Measurements from ENCODE around the gene LRRC36. TPM values are rescaled to one million over a fixed set of nuclear protein-coding genes. Genes with fewer than 3 reads are reported as not detected.
A peak's percentile ranks its signal among the peaks of the same experiment; 100 is the strongest.

The LRRC36 gene
- total and polyA plus RNA-seq, 2 of the 13 experiments (the other 11 are each of a cell fraction or from before 2014, with no cell fraction given), result 0.12 to 0.15 TPM

GRCh38 chr16:67430977-67431774 lies 104.6 kb downstream of the LRRC36 start, which contains the start of gene HSD11B2 (continued):
- no peak for TF ChIP-seq ESRRA (CRISPR knock-in tag; IDR thresholded peaks at IDR 0.05; ENCODE audit: low read depth)
- peak; percentile 76 for TF ChIP-seq AGO2 (optimal IDR thresholded peaks at IDR 0.05; ENCODE audit: low read depth, low read length)
- 0 out of 2 replicates have a peak, but pooled peaks have one; percentile 6 for TF ChIP-seq GATAD1 (CRISPR knock-in tag; IDR thresholded peaks at IDR 0.05)
- TF ChIP-seq ARNT2 (CRISPR knock-in tag; IDR thresholded peaks at IDR 0.05; ENCODE audit: low read depth), result 0 out of 2 replicates have a peak, but pooled peaks have one; percentile 29
- peak; percentile 41; the same call in 1 of the 2 replicates for TF ChIP-seq HNRNPL (IDR thresholded peaks at IDR 0.05; ENCODE audit: low read depth, low read length)
- 0 out of 2 replicates have a peak, but pooled peaks have one; percentile 13 for TF ChIP-seq ZBTB38 (CRISPR knock-in tag; IDR thresholded peaks at IDR 0.05)
- TF ChIP-seq ZNF354B (CRISPR knock-in tag; IDR thresholded peaks at IDR 0.05), result no peak
- TF ChIP-seq HES4 (CRISPR knock-in tag; IDR thresholded peaks at IDR 0.05; ENCODE audit: borderline replicate concordance), result peak; percentile 63; the same call in 1 of the 2 replicates
- no peak for TF ChIP-seq BHLHE40 (IDR thresholded peaks at IDR 0.05; ENCODE audit: low read length)
- no peak; the same call in none of the 2 replicates for TF ChIP-seq ZMYM4 (CRISPR knock-in tag; IDR thresholded peaks at IDR 0.05)
- no peak for TF ChIP-seq NR3C1 (CRISPR knock-in tag; IDR thresholded peaks at IDR 0.05)
- no peak for TF ChIP-seq TCF7 (IDR thresholded peaks at IDR 0.05; ENCODE audit: low read depth)
- 0 out of 2 replicates have a peak, but pooled peaks have one; percentile 38 for TF ChIP-seq ZNF547 (CRISPR knock-in tag; IDR thresholded peaks at IDR 0.05)
- TF ChIP-seq ZNF333 (CRISPR knock-in tag; IDR thresholded peaks at IDR 0.05; ENCODE audit: borderline replicate concordance), result 0 out of 2 replicates have a peak, but pooled peaks have one; percentile 28
- TF ChIP-seq ZNF570 (CRISPR knock-in tag; IDR thresholded peaks at IDR 0.05; ENCODE audit: borderline replicate concordance), result no peak
- TF ChIP-seq, protein P1, sequence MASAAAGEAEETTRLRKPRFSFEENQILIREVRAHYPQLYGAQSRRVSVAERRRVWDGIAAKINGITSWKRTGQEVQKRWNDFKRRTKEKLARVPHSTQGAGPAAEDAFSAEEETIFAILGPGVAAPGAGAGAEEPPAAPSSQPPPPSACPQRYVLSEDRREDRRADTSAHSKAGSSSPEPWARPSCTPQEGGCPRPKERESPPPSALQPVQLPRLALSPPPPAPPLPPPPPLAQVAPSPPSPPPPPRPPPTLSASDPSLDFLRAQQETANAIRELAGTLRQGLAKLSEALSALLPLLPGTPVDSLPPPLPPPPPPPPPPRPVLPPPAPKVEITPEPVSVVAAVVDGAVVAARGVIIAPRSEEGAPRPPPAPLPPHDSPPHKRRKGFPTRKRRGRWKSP (CRISPR knock-in tag; IDR thresholded peaks at IDR 0.05), result no peak; the same call in 1 of the 2 replicates
- no peak for TF ChIP-seq TP53 (CRISPR knock-in tag; conservative IDR thresholded peaks at IDR 0.05)
- TF ChIP-seq, protein P2, sequence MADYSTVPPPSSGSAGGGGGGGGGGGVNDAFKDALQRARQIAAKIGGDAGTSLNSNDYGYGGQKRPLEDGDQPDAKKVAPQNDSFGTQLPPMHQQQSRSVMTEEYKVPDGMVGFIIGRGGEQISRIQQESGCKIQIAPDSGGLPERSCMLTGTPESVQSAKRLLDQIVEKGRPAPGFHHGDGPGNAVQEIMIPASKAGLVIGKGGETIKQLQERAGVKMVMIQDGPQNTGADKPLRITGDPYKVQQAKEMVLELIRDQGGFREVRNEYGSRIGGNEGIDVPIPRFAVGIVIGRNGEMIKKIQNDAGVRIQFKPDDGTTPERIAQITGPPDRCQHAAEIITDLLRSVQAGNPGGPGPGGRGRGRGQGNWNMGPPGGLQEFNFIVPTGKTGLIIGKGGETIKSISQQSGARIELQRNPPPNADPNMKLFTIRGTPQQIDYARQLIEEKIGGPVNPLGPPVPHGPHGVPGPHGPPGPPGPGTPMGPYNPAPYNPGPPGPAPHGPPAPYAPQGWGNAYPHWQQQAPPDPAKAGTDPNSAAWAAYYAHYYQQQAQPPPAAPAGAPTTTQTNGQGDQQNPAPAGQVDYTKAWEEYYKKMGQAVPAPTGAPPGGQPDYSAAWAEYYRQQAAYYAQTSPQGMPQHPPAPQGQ (CRISPR knock-in tag; IDR thresholded peaks at IDR 0.05; ENCODE audit: borderline replicate concordance), result no peak
- no peak for TF ChIP-seq ZNF101 (CRISPR knock-in tag; IDR thresholded peaks at IDR 0.05; ENCODE audit: borderline replicate concordance, low read depth)
- peak; percentile 83 for TF ChIP-seq RAD21 (CRISPR knock-in tag; IDR thresholded peaks at IDR 0.05)
- TF ChIP-seq, protein P3, sequence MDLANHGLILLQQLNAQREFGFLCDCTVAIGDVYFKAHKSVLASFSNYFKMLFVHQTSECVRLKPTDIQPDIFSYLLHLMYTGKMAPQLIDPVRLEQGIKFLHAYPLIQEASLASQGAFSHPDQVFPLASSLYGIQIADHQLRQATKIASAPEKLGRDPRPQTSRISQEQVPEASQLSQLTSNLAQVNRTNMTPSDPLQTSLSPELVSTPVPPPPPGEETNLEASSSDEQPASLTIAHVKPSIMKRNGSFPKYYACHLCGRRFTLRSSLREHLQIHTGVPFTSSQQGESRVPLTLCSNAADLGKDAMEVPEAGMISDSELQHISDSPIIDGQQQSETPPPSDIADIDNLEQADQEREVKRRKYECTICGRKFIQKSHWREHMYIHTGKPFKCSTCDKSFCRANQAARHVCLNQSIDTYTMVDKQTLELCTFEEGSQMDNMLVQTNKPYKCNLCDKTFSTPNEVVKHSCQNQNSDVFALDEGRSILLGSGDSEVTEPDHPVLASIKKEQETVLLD (CRISPR knock-in tag; IDR thresholded peaks at IDR 0.05; ENCODE audit: low read depth), result peak; percentile 69; the same call in 1 of the 2 replicates
- TF ChIP-seq, protein P4, sequence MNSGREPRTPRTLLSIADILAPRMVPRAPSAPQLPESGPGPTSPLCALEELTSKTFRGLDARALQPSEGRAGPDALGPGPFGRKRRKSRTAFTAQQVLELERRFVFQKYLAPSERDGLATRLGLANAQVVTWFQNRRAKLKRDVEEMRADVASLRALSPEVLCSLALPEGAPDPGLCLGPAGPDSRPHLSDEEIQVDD (CRISPR knock-in tag; IDR thresholded peaks at IDR 0.05; ENCODE audit: borderline replicate concordance), result 0 out of 2 replicates have a peak, but pooled peaks have one; percentile 39
- TF ChIP-seq FOXK2 (IDR thresholded peaks at IDR 0.05), result no peak
- peak; percentile 70; the same call in 1 of the 2 replicates for TF ChIP-seq ZNF367 (CRISPR knock-in tag; IDR thresholded peaks at IDR 0.05; ENCODE audit: borderline replicate concordance)
- TF ChIP-seq GTF3A (CRISPR knock-in tag; conservative IDR thresholded peaks at IDR 0.05), result no peak
- TF ChIP-seq U2AF1 (optimal IDR thresholded peaks at IDR 0.05; ENCODE audit: low read depth, low read length), result peak; percentile 20
